GM12872 (cell line): Measurements from ENCODE around the gene RNF5.

Experiments used
- CTCF ChIP-seq: IDR thresholded peaks from 3 replicates; pipeline ENCODE4 v1.5.1; 2011; ENCODE audit warnings: low read depth, mild to moderate bottlenecking, low read length, moderate library complexity; ENCODE audit not compliant: insufficient read depth

RNF5 gene

GRCh38 chr6:32222333-32223230 lies 44.4 kb downstream of the RNF5 start:
- no peak for TF ChIP-seq CTCF

GRCh38 chr6:32223258-32224235 lies 45.3 kb downstream of the RNF5 start, which contains the start of gene NOTCH4:
NOTCH4 (minus strand) TSS chr6:32224067; CDS start chr6:32223928, 139 bp downstream.
- no peak for TF ChIP-seq CTCF

- no peak for TF ChIP-seq CTCF
Observed at GRCh38 chr6:32224696-32225095, 46.5 kb downstream of the RNF5 start.

- no peak for TF ChIP-seq CTCF
Observed at GRCh38 chr6:32226434-32226833, 48.2 kb downstream of the RNF5 start.
